GM06990 (cell line): ENCODE data around the gene IL18BP.

Experiments
- DNase-seq: peaks from one replicate; pipeline ENCODE4 v3.0.0-alpha.2; 2011; ENCODE audit not compliant: insufficient read length; ENCODE audit errors: extremely low read depth
- H3K27me3 ChIP-seq: replicated peaks from 2 replicates; pipeline ENCODE4 v1.6.0; 2011; ENCODE audit warnings: low read length; ENCODE audit not compliant: control insufficient read depth, insufficient read depth
- H3K36me3 ChIP-seq: 2 replicates; pipeline ENCODE4 v1.5.1; 2011; ENCODE audit warnings: low read length; ENCODE audit not compliant: control insufficient read depth, insufficient read depth
- H3K4me3 ChIP-seq: replicated peaks from 2 replicates; pipeline ENCODE4 v1.5.1; 2011; ENCODE audit warnings: low read depth, mild to moderate bottlenecking, control low read depth, low read length
- CTCF ChIP-seq: IDR thresholded peaks from 2 replicates; pipeline ENCODE4 v1.5.1; 2011; ENCODE audit warnings: low read length, control low read depth, mild to moderate bottlenecking, inconsistent platforms; ENCODE audit not compliant: insufficient read depth, poor library complexity, severe bottlenecking

Gene IL18BP

GRCh38 chr11:71997594-71997993 lies 1.1 kb upstream of the IL18BP start:
- no peak for TF ChIP-seq CTCF
- no peak for DNase-seq
- no peaks in the 10 kb centered on the region for H3K27me3 ChIP-seq
- peaks cover 35% of the 10 kb centered on the region for H3K36me3 ChIP-seq
- H3K4me3 ChIP-seq = no peak overlapping the region

GRCh38 chr11:71998061-71998460 lies 648 bp upstream of the IL18BP start:
- TF ChIP-seq CTCF = no peak
- Histone ChIP-seq H3K4me3 (no peak overlapping the region), H3K27me3 (no peaks in the 10 kb centered on the region), H3K36me3 (peaks cover 39% of the 10 kb centered on the region)
- DNase-seq = no peak

GRCh38 chr11:71999362-71999761 lies 653 bp downstream of the IL18BP start:
- no peak for DNase-seq
- TF ChIP-seq CTCF = no peak

GRCh38 chr11:71999798-72000197 lies 1.1 kb downstream of the IL18BP start:
- H3K36me3 ChIP-seq = peaks cover 52% of the 10 kb centered on the region
- H3K4me3 ChIP-seq = peak overlapping the region; percentile 49
- no peaks in the 10 kb centered on the region for H3K27me3 ChIP-seq
- DNase-seq = no peak
- no peak for TF ChIP-seq CTCF

More at GRCh38 chr11:71999362-71999761, 653 bp downstream of the IL18BP start:
- no peaks in the 10 kb centered on the region for H3K27me3 ChIP-seq
- H3K4me3 ChIP-seq = peak overlapping the region; percentile 49
- H3K36me3 ChIP-seq = peaks cover 50% of the 10 kb centered on the region

- H3K27me3 ChIP-seq = no peaks in the 10 kb centered on the region
- DNase-seq = no peak
- H3K4me3 ChIP-seq = no peak overlapping the region
- H3K36me3 ChIP-seq = peaks cover 53% of the 10 kb centered on the region
- no peak for TF ChIP-seq CTCF
Observed at GRCh38 chr11:72000202-72000867, 1.6 kb downstream of the IL18BP start.

- no peak for DNase-seq
- TF ChIP-seq CTCF = no peak
- H3K36me3 ChIP-seq = peaks cover 59% of the 10 kb centered on the region
Observed at GRCh38 chr11:72001285-72001684, 2.6 kb downstream of the IL18BP start.

More at GRCh38 chr11:72001285-72001684, 2.6 kb downstream of the IL18BP start:
- no peak overlapping the region for H3K4me3 ChIP-seq
- H3K27me3 ChIP-seq = no peaks in the 10 kb centered on the region
